ENCODE results near the gene UBTF.

Gene UBTF

DNA sequence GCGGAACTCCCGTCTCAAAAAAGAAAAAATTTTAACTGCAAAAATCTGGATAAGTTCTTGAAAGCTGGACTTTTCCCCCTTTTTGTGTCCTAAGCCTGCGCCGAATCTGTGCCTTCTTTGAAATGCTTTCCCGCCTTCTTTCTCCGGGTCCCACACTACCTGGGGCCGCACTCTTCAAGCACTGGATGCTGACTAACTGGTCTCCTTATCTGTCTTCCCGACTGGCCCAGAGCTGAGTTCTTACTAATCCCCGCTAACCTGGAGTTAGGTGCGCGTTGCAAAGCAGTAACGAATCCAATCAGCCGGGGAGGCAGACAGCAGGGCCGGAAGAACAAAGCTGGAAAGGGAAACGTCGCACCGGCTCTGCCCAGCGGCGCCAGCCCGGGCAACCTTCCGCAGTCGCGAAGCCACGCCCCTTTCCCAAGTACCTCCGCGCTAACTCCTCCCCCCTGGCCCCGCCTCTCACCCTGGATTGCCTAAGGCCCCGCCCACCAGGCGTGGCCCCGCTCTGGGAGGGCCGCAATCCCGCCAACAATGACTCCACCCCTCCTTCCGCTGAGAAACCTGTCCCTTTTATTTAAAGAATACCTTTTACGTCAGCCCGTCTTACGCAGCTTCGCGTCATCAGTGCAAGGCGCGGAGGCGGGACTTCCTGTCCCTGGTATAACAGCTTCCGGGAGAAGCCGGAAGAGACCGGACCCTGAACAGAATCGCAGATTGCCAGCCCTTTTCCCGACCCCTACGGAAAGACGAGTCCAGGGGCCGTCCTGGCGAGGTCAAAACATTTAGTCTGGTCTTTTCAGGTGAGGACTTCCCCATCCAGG is 33.0 kb downstream of the UBTF start, which contains the start of gene TMUB2 (continued):
- TF ChIP-seq, protein P1, sequence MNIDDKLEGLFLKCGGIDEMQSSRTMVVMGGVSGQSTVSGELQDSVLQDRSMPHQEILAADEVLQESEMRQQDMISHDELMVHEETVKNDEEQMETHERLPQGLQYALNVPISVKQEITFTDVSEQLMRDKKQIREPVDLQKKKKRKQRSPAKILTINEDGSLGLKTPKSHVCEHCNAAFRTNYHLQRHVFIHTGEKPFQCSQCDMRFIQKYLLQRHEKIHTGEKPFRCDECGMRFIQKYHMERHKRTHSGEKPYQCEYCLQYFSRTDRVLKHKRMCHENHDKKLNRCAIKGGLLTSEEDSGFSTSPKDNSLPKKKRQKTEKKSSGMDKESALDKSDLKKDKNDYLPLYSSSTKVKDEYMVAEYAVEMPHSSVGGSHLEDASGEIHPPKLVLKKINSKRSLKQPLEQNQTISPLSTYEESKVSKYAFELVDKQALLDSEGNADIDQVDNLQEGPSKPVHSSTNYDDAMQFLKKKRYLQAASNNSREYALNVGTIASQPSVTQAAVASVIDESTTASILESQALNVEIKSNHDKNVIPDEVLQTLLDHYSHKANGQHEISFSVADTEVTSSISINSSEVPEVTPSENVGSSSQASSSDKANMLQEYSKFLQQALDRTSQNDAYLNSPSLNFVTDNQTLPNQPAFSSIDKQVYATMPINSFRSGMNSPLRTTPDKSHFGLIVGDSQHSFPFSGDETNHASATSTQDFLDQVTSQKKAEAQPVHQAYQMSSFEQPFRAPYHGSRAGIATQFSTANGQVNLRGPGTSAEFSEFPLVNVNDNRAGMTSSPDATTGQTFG (tag by site-specific recombination; IDR thresholded peaks at IDR 0.05; ENCODE audit: borderline replicate concordance), result no peak
- TF ChIP-seq, protein P2, sequence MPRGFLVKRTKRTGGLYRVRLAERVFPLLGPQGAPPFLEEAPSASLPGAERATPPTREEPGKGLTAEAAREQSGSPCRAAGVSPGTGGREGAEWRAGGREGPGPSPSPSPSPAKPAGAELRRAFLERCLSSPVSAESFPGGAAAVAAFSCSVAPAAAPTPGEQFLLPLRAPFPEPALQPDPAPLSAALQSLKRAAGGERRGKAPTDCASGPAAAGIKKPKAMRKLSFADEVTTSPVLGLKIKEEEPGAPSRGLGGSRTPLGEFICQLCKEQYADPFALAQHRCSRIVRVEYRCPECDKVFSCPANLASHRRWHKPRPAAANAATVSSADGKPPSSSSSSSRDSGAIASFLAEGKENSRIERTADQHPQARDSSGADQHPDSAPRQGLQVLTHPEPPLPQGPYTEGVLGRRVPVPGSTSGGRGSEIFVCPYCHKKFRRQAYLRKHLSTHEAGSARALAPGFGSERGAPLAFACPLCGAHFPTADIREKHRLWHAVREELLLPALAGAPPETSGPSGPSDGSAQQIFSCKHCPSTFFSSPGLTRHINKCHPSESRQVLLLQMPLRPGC (tag by site-specific recombination; IDR thresholded peaks at IDR 0.05), result 0 out of 2 replicates have a peak, but pooled peaks have one; percentile 17
- TF ChIP-seq, protein P3, sequence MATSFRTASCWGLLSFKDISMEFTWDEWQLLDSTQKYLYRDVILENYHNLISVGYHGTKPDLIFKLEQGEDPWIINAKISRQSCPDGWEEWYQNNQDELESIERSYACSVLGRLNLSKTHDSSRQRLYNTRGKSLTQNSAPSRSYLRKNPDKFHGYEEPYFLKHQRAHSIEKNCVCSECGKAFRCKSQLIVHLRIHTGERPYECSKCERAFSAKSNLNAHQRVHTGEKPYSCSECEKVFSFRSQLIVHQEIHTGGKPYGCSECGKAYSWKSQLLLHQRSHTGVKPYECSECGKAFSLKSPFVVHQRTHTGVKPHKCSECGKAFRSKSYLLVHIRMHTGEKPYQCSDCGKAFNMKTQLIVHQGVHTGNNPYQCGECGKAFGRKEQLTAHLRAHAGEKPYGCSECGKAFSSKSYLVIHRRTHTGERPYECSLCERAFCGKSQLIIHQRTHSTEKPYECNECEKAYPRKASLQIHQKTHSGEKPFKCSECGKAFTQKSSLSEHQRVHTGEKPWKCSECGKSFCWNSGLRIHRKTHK (tag by site-specific recombination; IDR thresholded peaks at IDR 0.05), result no peak
- no peak for TF ChIP-seq ZNF433 (tag by site-specific recombination; IDR thresholded peaks at IDR 0.05; ENCODE audit: low read depth)
- TF ChIP-seq ZBTB48 (tag by site-specific recombination; IDR thresholded peaks at IDR 0.05), result no peak
- no peak for TF ChIP-seq ZNF157 (tag by site-specific recombination; IDR thresholded peaks at IDR 0.05)
- TF ChIP-seq, protein P4, sequence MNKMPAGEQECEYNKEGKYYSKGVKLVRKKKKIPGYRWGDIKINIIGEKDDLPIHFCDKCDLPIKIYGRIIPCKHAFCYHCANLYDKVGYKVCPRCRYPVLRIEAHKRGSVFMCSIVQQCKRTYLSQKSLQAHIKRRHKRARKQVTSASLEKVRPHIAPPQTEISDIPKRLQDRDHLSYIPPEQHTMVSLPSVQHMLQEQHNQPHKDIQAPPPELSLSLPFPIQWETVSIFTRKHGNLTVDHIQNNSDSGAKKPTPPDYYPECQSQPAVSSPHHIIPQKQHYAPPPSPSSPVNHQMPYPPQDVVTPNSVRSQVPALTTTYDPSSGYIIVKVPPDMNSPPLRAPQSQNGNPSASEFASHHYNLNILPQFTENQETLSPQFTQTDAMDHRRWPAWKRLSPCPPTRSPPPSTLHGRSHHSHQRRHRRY (tag by site-specific recombination; IDR thresholded peaks at IDR 0.05), result no peak
- no peak for TF ChIP-seq ZNF596 (tag by site-specific recombination; IDR thresholded peaks at IDR 0.05)
- TF ChIP-seq, protein P5, sequence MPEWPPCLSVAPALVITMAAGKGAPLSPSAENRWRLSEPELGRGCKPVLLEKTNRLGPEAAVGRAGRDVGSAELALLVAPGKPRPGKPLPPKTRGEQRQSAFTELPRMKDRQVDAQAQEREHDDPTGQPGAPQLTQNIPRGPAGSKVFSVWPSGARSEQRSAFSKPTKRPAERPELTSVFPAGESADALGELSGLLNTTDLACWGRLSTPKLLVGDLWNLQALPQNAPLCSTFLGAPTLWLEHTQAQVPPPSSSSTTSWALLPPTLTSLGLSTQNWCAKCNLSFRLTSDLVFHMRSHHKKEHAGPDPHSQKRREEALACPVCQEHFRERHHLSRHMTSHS (tag by site-specific recombination; IDR thresholded peaks at IDR 0.05), result no peak
- TF ChIP-seq ZNF776 (tag by site-specific recombination; IDR thresholded peaks at IDR 0.05; ENCODE audit: borderline replicate concordance), result no peak
- TF ChIP-seq OVOL3 (tag by site-specific recombination; IDR thresholded peaks at IDR 0.05), result no peak
- TF ChIP-seq HOXA7 (CRISPR knock-in tag; IDR thresholded peaks at IDR 0.05; ENCODE audit: borderline replicate concordance), result no peak
- TF ChIP-seq, protein P6, sequence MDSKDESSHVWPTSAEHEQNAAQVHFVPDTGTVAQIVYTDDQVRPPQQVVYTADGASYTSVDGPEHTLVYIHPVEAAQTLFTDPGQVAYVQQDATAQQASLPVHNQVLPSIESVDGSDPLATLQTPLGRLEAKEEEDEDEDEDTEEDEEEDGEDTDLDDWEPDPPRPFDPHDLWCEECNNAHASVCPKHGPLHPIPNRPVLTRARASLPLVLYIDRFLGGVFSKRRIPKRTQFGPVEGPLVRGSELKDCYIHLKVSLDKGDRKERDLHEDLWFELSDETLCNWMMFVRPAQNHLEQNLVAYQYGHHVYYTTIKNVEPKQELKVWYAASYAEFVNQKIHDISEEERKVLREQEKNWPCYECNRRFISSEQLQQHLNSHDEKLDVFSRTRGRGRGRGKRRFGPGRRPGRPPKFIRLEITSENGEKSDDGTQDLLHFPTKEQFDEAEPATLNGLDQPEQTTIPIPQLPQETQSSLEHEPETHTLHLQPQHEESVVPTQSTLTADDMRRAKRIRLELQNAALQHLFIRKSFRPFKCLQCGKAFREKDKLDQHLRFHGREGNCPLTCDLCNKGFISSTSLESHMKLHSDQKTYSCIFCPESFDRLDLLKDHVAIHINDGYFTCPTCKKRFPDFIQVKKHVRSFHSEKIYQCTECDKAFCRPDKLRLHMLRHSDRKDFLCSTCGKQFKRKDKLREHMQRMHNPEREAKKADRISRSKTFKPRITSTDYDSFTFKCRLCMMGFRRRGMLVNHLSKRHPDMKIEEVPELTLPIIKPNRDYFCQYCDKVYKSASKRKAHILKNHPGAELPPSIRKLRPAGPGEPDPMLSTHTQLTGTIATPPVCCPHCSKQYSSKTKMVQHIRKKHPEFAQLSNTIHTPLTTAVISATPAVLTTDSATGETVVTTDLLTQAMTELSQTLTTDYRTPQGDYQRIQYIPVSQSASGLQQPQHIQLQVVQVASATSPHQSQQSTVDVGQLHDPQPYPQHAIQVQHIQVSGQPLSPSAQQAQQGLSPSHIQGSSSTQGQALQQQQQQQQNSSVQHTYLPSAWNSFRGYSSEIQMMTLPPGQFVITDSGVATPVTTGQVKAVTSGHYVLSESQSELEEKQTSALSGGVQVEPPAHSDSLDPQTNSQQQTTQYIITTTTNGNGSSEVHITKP (tag by site-specific recombination; IDR thresholded peaks at IDR 0.05), result peak; percentile 55
- TF ChIP-seq ZNF701 (tag by site-specific recombination; IDR thresholded peaks at IDR 0.05), result no peak
- TF ChIP-seq, protein P7, sequence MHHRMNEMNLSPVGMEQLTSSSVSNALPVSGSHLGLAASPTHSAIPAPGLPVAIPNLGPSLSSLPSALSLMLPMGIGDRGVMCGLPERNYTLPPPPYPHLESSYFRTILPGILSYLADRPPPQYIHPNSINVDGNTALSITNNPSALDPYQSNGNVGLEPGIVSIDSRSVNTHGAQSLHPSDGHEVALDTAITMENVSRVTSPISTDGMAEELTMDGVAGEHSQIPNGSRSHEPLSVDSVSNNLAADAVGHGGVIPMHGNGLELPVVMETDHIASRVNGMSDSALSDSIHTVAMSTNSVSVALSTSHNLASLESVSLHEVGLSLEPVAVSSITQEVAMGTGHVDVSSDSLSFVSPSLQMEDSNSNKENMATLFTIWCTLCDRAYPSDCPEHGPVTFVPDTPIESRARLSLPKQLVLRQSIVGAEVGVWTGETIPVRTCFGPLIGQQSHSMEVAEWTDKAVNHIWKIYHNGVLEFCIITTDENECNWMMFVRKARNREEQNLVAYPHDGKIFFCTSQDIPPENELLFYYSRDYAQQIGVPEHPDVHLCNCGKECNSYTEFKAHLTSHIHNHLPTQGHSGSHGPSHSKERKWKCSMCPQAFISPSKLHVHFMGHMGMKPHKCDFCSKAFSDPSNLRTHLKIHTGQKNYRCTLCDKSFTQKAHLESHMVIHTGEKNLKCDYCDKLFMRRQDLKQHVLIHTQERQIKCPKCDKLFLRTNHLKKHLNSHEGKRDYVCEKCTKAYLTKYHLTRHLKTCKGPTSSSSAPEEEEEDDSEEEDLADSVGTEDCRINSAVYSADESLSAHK (tag by site-specific recombination; IDR thresholded peaks at IDR 0.05), result no peak
- TF ChIP-seq ZNF544 (tag by site-specific recombination; IDR thresholded peaks at IDR 0.05), result no peak
- TF ChIP-seq ZNF133 (tag by site-specific recombination; IDR thresholded peaks at IDR 0.05), result no peak
- TF ChIP-seq, protein P8, sequence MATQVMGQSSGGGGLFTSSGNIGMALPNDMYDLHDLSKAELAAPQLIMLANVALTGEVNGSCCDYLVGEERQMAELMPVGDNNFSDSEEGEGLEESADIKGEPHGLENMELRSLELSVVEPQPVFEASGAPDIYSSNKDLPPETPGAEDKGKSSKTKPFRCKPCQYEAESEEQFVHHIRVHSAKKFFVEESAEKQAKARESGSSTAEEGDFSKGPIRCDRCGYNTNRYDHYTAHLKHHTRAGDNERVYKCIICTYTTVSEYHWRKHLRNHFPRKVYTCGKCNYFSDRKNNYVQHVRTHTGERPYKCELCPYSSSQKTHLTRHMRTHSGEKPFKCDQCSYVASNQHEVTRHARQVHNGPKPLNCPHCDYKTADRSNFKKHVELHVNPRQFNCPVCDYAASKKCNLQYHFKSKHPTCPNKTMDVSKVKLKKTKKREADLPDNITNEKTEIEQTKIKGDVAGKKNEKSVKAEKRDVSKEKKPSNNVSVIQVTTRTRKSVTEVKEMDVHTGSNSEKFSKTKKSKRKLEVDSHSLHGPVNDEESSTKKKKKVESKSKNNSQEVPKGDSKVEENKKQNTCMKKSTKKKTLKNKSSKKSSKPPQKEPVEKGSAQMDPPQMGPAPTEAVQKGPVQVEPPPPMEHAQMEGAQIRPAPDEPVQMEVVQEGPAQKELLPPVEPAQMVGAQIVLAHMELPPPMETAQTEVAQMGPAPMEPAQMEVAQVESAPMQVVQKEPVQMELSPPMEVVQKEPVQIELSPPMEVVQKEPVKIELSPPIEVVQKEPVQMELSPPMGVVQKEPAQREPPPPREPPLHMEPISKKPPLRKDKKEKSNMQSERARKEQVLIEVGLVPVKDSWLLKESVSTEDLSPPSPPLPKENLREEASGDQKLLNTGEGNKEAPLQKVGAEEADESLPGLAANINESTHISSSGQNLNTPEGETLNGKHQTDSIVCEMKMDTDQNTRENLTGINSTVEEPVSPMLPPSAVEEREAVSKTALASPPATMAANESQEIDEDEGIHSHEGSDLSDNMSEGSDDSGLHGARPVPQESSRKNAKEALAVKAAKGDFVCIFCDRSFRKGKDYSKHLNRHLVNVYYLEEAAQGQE (tag by site-specific recombination; IDR thresholded peaks at IDR 0.05), result no peak
- no peak for TF ChIP-seq ZNF558 (tag by site-specific recombination; IDR thresholded peaks at IDR 0.05)

Measured in HEK293 (cell line).